SK-N-SH (cell line): Measurements from ENCODE around the gene FRMPD4. TPM values are rescaled to one million over a fixed set of nuclear protein-coding genes. Genes with fewer than 3 reads are reported as not detected.
"Not testable (repeated sequence)": the region's sequence is repeated elsewhere in the genome, so short reads cannot be mapped to it uniquely, and the experiment has no call there.

ENCODE experiments used
- CTCF ChIA-PET: fragments of 300-600, 350-600 bp; formaldehyde crosslinking; extraction: SDS; loops from one replicate; lab custom pipeline; 2021; lab: Yijun Ruan, JAX
- POLR2A ChIA-PET: fragments of 350-600 bp; sonication (Branson Sonifier 250); formaldehyde crosslinking; extraction: SDS; loops from one replicate; lab custom pipeline; 2020; ENCODE audit warnings: antibody characterized with exemption, inconsistent platforms; lab: Yijun Ruan, JAX
- DNase-seq: peaks from one replicate; pipeline ENCODE4 v3.0.0; 2012
- H2AFZ ChIP-seq: fragments of 200-600 bp; sonication (generic); 2 replicates; pipeline ENCODE4 v1.8.1; 2016; ENCODE audit warnings: antibody characterized with exemption, mild to moderate bottlenecking, low read depth
- H3F3A ChIP-seq: fragments of 200-600 bp; sonication (generic); replicated peaks from 2 replicates; pipeline ENCODE3; 2016; ENCODE audit warnings: antibody characterized with exemption, mild to moderate bottlenecking; ENCODE audit not compliant: insufficient read depth
- H3K27ac ChIP-seq, 2 experiments: fragments of 200-500 bp in 1 of 2; fragments of 200-600 bp in 1 of 2; sonication (Bioruptor generic) in 1 of 2; sonication (generic), shearing (Covaris generic) in 1 of 2; 2 replicates each; pipeline versions ENCODE4 v1.5.1 to v1.6.1; 2014 to 2016; ENCODE audit warnings: low read depth in 2 of 2, inconsistent platforms in 1 of 2, low read length in 1 of 2, mild to moderate bottlenecking in 1 of 2, mixed read lengths in 1 of 2
- H3K27me3 ChIP-seq: fragments of 200-600 bp; sonication (generic), shearing (Covaris generic); 2 replicates; pipeline ENCODE4 v1.6.1; 2016; ENCODE audit warnings: mixed run types; ENCODE audit not compliant: insufficient read depth
- H3K36me3 ChIP-seq, 2 experiments: fragments of 200-500 bp in 1 of 2; fragments of 200-600 bp in 1 of 2; sonication (Bioruptor generic) in 1 of 2; sonication (generic) in 1 of 2; replicated peaks in 1 of 2; 2 replicates each; pipeline versions ENCODE3 to v1.5.1; 2014 to 2016; ENCODE audit warnings: low read length in 1 of 2, mild to moderate bottlenecking in 1 of 2; ENCODE audit not compliant: insufficient read depth in 2 of 2, control insufficient read depth in 1 of 2
- H3K4me1 ChIP-seq, 2 experiments: fragments of 200-500 bp in 1 of 2; fragments of 200-600 bp in 1 of 2; sonication (Bioruptor generic) in 1 of 2; sonication (generic), shearing (Covaris generic) in 1 of 2; 2 replicates each; pipeline versions ENCODE4 v1.5.1 to v1.6.1; 2014 to 2016; ENCODE audit warnings: low read depth in 1 of 2, low read length in 1 of 2, mixed run types in 1 of 2; ENCODE audit not compliant: insufficient read depth in 2 of 2, control insufficient read depth in 1 of 2
- H3K4me2 ChIP-seq: fragments of 200-600 bp; sonication (generic), shearing (Covaris generic); 2 replicates; pipeline ENCODE4 v1.6.1; 2017; ENCODE audit warnings: mixed run types
- H3K4me3 ChIP-seq, 2 experiments: fragments of 200-500 bp in 1 of 2; fragments of 200-600 bp in 1 of 2; sonication (Bioruptor generic) in 1 of 2; sonication (generic), shearing (Covaris generic) in 1 of 2; 2 replicates each; pipeline versions ENCODE4 v1.5.1 to v1.8.1; 2014 to 2016; ENCODE audit warnings: low read depth in 2 of 2, inconsistent platforms in 1 of 2, low read length in 1 of 2, mild to moderate bottlenecking in 1 of 2, mixed read lengths in 1 of 2, moderate library complexity in 1 of 2
- H3K79me2 ChIP-seq: fragments of 200-600 bp; sonication (generic); 2 replicates; pipeline ENCODE4 v1.8.1; 2017; ENCODE audit warnings: mild to moderate bottlenecking; ENCODE audit not compliant: insufficient read depth
- H3K9ac ChIP-seq: fragments of 200-600 bp; sonication (generic); 2 replicates; pipeline ENCODE4 v1.6.1; 2017; ENCODE audit warnings: mixed run types
- H3K9me2 ChIP-seq: fragments of 200-600 bp; sonication (generic); 2 replicates; pipeline ENCODE4 v1.6.1; 2017; ENCODE audit warnings: mixed run types
- H3K9me3 ChIP-seq: fragments of 200-600 bp; sonication (generic); 2 replicates; pipeline ENCODE4 v1.6.1; 2017; ENCODE audit warnings: mixed run types, mild to moderate bottlenecking, moderate library complexity
- H4K20me1 ChIP-seq: fragments of 200-600 bp; sonication (generic); 2 replicates; pipeline ENCODE4 v1.6.1; 2017; ENCODE audit warnings: mild to moderate bottlenecking, mixed run types; ENCODE audit not compliant: insufficient read depth
- ELF1 ChIP-seq: IDR thresholded peaks from 2 replicates; pipeline ENCODE4 v1.4.0; 2012
- EP300 ChIP-seq, 2 experiments: IDR thresholded peaks; 2 replicates each; pipeline versions ENCODE4 v1.4.0 to v1.6.1; 2012; ENCODE audit warnings: borderline replicate concordance in 1 of 2, low read depth in 1 of 2, low read length in 1 of 2
- FOXM1 ChIP-seq: IDR thresholded peaks from 2 replicates; pipeline ENCODE4 v1.4.0; 2012; ENCODE audit warnings: low read depth, mild to moderate bottlenecking
- GABPA ChIP-seq: IDR thresholded peaks from 2 replicates; pipeline ENCODE4 v1.4.0; 2012; ENCODE audit warnings: low read depth, mild to moderate bottlenecking
- JUND ChIP-seq: IDR thresholded peaks from 2 replicates; pipeline ENCODE4 v1.4.0; 2012
- MAX ChIP-seq: IDR thresholded peaks from 2 replicates; pipeline ENCODE4 v1.4.0; 2012; ENCODE audit warnings: low read depth
- RCOR1 ChIP-seq: fragments of 150-350 bp; IDR thresholded peaks from 2 replicates; pipeline ENCODE4 v1.6.1; 2017; ENCODE audit warnings: antibody characterized with exemption, low read length
- REST ChIP-seq: IDR thresholded peaks from 2 replicates; pipeline ENCODE4 v1.6.1; 2012; ENCODE audit warnings: mild to moderate bottlenecking, low read depth, low read length, moderate library complexity
- TCF12 ChIP-seq: IDR thresholded peaks from 2 replicates; pipeline ENCODE4 v1.4.0; 2012
- USF1 ChIP-seq: IDR thresholded peaks from 2 replicates; pipeline ENCODE4 v1.4.0; 2012; ENCODE audit warnings: low read depth, borderline replicate concordance
- YY1 ChIP-seq: IDR thresholded peaks from 2 replicates; pipeline ENCODE4 v1.4.0; 2012; ENCODE audit warnings: low read depth, mild to moderate bottlenecking
- ZBTB33 ChIP-seq: IDR thresholded peaks from 2 replicates; pipeline ENCODE4 v1.4.0; 2012; ENCODE audit warnings: low read depth, borderline replicate concordance
- WGBS: methylation state at CpG from one replicate; pipeline ENCODE4 v1.1.6; 2017; ENCODE audit warnings: low lambda C conversion rate; 5-methylcytosine and 5-hydroxymethylcytosine counted together
- polyA plus RNA-seq, 3 experiments: library from polyadenylated mRNA; depleted of rRNA; stranded (reverse); fragments of >200 nt; gene quantifications; 2 replicates each; pipeline ENCODE4 v1.2.3, GENCODE V29; 2012
- TF ChIP-seq, protein P1 (sequence below): IDR thresholded peaks from 2 replicates; pipeline ENCODE4; 2012

Gene FRMPD4
- polyA plus RNA-seq, 1 of the 3 experiments (the other 2 are of a cell fraction): not detected

GRCh38 chrX:12526306-12526705 lies 388.0 kb downstream of the FRMPD4 start:
- no peak overlapping the region for H3K27ac ChIP-seq
- no peak overlapping the region for H3K4me3 ChIP-seq
- H3K9ac ChIP-seq: no peak overlapping the region
- H3K9me3 ChIP-seq: no peaks in the 10 kb centered on the region
- no peak overlapping the region for H2AFZ ChIP-seq
- H4K20me1 ChIP-seq: no peaks in the 10 kb centered on the region
- no peak for DNase-seq
- no peaks in the 10 kb centered on the region for H3K4me1 ChIP-seq
- no peaks in the 10 kb centered on the region for H3K9me2 ChIP-seq
- ChIA-PET POLR2A (no interaction called here), CTCF (no interaction called here)
- 7% methylated on average over 5 of the region's 5 CpGs for WGBS
- H3K27me3 ChIP-seq: no peaks in the 10 kb centered on the region
- H3F3A ChIP-seq: no peaks in the 10 kb centered on the region
- TF ChIP-seq FOXM1 (no peak), USF1 (no peak), REST (no peak), TCF12 (no peak), RCOR1 (no peak), GABPA (no peak), EP300 (IDR thresholded peaks at IDR 0.05; ENCODE audit: borderline replicate concordance in 1 of 2, low read depth in 1 of 2, low read length in 1 of 2) (no peak), YY1 (no peak), ZBTB33 (no peak), MAX (no peak), ELF1 (no peak), JUND (no peak)
- TF ChIP-seq, protein P1, sequence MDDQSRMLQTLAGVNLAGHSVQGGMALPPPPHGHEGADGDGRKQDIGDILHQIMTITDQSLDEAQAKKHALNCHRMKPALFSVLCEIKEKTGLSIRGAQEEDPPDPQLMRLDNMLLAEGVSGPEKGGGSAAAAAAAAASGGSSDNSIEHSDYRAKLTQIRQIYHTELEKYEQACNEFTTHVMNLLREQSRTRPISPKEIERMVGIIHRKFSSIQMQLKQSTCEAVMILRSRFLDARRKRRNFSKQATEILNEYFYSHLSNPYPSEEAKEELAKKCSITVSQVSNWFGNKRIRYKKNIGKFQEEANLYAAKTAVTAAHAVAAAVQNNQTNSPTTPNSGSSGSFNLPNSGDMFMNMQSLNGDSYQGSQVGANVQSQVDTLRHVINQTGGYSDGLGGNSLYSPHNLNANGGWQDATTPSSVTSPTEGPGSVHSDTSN: no peak
- TF ChIP-seq, all 33 proteins: peak for 0
- no peak overlapping the region for H3K4me2 ChIP-seq
- no peaks in the 10 kb centered on the region for H3K36me3 ChIP-seq
- H3K79me2 ChIP-seq: no peaks in the 10 kb centered on the region

GRCh38 chrX:12538096-12538495 lies 399.8 kb downstream of the FRMPD4 start:
- H2AFZ ChIP-seq, H3K4me1 ChIP-seq, H3K27me3 ChIP-seq, POLR2A ChIA-PET, H3K9me3 ChIP-seq, H3K36me3 ChIP-seq, H3F3A ChIP-seq, H3K9me2 ChIP-seq, DNase-seq, H3K4me2 ChIP-seq, H4K20me1 ChIP-seq, H3K9ac ChIP-seq, H3K79me2 ChIP-seq, H3K4me3 ChIP-seq, CTCF ChIA-PET, H3K27ac ChIP-seq: not testable (repeated sequence)
- 0% methylated on average over 2 of the region's 11 CpGs for WGBS

DNA sequence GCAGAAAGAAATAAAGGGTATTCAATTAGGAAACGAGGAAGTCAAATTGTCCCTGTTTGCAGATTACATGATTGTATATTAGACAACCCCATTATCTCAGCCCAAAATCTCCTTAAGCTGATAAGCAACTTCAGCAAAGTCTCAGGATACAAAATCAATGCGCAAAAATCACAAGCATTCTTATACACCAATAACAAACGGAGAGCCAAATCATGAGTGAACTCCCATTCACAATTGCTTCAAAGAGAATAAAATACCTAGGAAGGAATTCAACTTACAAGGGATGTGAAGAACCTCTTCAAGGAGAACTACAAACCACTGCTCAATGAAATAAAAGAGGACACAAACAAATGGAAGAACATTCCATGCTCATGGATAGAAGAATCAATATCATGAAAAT lies 404.0 kb downstream of the FRMPD4 start:
- H3K4me1 ChIP-seq, CTCF ChIA-PET, H3K9ac ChIP-seq, H3K79me2 ChIP-seq, POLR2A ChIA-PET, H3F3A ChIP-seq, H3K27ac ChIP-seq, DNase-seq, H3K9me3 ChIP-seq, H2AFZ ChIP-seq, H3K27me3 ChIP-seq, H3K36me3 ChIP-seq, H3K4me3 ChIP-seq, H3K4me2 ChIP-seq, H4K20me1 ChIP-seq, H3K9me2 ChIP-seq: not testable (repeated sequence)
- WGBS: 6% methylated on average over 3 of the region's 3 CpGs
